ENCODE results near the gene LRP8. TPM values are rescaled to one million over a fixed set of nuclear protein-coding genes. Genes with fewer than 3 reads are reported as not detected.
A peak's percentile ranks its signal among the peaks of the same experiment; 100 is the strongest.

LRP8 gene
- total and polyA plus RNA-seq, 2 of the 13 experiments (the other 11 are each of a cell fraction or from before 2014, with no cell fraction given), result 17.3 to 17.4 TPM

DNA sequence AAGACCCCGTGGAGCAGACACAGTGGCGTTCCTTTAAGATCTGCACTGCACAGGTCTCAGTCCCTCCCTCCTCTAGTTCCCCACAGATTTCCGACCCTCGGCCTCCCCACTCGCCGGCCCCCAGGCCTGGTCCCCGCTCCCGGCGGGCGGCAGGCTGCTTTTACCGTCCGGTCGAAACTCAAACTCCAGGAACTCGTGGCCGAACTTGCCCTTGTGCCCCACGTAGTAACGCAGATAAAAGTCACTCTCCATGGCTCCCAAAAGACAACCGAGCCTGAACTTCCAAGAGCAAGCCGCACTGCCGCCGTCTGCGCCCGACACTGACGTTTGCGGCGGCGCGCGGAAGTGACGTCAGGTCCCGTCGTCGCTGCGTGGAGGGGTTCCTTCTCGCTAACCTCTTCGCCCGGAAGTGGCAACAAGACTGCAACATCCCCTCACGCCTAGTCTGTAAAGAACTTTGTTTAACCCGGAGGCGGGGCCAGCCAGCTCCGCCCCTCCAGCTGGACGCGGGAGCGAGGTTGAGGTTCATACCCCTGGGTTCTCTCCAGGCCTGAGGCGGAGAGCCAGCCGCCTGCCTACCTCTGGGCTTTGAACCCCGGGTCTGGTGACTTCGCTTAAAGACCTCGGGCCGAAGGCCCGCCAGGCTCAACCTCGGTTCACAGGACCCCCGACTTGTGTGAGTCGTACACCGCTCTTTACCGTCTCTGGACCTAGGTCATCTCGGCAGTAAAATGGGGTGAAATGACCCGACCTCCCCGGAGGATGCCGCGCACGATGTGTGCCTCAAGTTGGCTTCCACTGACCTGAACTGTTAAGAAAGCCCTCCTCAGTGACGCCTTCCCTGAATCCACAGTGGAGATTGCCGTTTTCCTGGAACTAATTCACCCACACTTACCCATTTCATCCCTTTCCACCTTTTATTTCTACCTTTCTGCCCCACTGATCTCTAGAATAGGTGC lies 89.4 kb downstream of the LRP8 start, which contains the start of gene MAGOH (continued):
- TF ChIP-seq, protein P1, sequence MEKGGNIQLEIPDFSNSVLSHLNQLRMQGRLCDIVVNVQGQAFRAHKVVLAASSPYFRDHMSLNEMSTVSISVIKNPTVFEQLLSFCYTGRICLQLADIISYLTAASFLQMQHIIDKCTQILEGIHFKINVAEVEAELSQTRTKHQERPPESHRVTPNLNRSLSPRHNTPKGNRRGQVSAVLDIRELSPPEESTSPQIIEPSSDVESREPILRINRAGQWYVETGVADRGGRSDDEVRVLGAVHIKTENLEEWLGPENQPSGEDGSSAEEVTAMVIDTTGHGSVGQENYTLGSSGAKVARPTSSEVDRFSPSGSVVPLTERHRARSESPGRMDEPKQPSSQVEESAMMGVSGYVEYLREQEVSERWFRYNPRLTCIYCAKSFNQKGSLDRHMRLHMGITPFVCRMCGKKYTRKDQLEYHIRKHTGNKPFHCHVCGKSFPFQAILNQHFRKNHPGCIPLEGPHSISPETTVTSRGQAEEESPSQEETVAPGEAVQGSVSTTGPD (CRISPR knock-in tag; IDR thresholded peaks at IDR 0.05), result no peak
- TF ChIP-seq FOXC1 (CRISPR knock-in tag; IDR thresholded peaks at IDR 0.05; ENCODE audit: borderline replicate concordance) (no peak; the same call in none of the 2 replicates), THAP11 (CRISPR knock-in tag; IDR thresholded peaks at IDR 0.05) (peak; percentile 96), ZNF792 (CRISPR knock-in tag; IDR thresholded peaks at IDR 0.05) (peak; percentile 65; the same call in 1 of the 2 replicates), ZNF543 (CRISPR knock-in tag; IDR thresholded peaks at IDR 0.05) (peak; percentile 96), ZNF205 (CRISPR knock-in tag; IDR thresholded peaks at IDR 0.05) (0 out of 2 replicates have a peak, but pooled peaks have one; percentile 41), ZNF24 (IDR thresholded peaks at IDR 0.05) (no peak), RAD21 (CRISPR knock-in tag; IDR thresholded peaks at IDR 0.05) (peak; percentile 32; the same call in 1 of the 2 replicates), BORCS8-MEF2B (CRISPR knock-in tag; IDR thresholded peaks at IDR 0.05) (peak; percentile 89), KDM3A (CRISPR knock-in tag; IDR thresholded peaks at IDR 0.05; ENCODE audit: low read depth) (peak; percentile 75; the same call in 1 of the 2 replicates), MATR3 (CRISPR knock-in tag; IDR thresholded peaks at IDR 0.05) (no peak), GATAD2A (CRISPR knock-in tag; IDR thresholded peaks at IDR 0.05) (peak; percentile 42; the same call in 1 of the 2 replicates), SMYD3 (CRISPR knock-in tag; IDR thresholded peaks at IDR 0.05) (no peak), SMAD1 (CRISPR knock-in tag; IDR thresholded peaks at IDR 0.05; ENCODE audit: borderline replicate concordance, low read depth) (peak; percentile 70; the same call in 1 of the 2 replicates)
- TF ChIP-seq, protein P2, sequence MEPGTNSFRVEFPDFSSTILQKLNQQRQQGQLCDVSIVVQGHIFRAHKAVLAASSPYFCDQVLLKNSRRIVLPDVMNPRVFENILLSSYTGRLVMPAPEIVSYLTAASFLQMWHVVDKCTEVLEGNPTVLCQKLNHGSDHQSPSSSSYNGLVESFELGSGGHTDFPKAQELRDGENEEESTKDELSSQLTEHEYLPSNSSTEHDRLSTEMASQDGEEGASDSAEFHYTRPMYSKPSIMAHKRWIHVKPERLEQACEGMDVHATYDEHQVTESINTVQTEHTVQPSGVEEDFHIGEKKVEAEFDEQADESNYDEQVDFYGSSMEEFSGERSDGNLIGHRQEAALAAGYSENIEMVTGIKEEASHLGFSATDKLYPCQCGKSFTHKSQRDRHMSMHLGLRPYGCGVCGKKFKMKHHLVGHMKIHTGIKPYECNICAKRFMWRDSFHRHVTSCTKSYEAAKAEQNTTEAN (CRISPR knock-in tag; conservative IDR thresholded peaks at IDR 0.05), result no peak
- TF ChIP-seq, protein P3, sequence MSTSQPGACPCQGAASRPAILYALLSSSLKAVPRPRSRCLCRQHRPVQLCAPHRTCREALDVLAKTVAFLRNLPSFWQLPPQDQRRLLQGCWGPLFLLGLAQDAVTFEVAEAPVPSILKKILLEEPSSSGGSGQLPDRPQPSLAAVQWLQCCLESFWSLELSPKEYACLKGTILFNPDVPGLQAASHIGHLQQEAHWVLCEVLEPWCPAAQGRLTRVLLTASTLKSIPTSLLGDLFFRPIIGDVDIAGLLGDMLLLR (CRISPR knock-in tag; IDR thresholded peaks at IDR 0.05), result peak; percentile 87
- TF ChIP-seq, protein P4, sequence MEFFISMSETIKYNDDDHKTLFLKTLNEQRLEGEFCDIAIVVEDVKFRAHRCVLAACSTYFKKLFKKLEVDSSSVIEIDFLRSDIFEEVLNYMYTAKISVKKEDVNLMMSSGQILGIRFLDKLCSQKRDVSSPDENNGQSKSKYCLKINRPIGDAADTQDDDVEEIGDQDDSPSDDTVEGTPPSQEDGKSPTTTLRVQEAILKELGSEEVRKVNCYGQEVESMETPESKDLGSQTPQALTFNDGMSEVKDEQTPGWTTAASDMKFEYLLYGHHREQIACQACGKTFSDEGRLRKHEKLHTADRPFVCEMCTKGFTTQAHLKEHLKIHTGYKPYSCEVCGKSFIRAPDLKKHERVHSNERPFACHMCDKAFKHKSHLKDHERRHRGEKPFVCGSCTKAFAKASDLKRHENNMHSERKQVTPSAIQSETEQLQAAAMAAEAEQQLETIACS (CRISPR knock-in tag; IDR thresholded peaks at IDR 0.05), result no peak
- TF ChIP-seq, protein P5, sequence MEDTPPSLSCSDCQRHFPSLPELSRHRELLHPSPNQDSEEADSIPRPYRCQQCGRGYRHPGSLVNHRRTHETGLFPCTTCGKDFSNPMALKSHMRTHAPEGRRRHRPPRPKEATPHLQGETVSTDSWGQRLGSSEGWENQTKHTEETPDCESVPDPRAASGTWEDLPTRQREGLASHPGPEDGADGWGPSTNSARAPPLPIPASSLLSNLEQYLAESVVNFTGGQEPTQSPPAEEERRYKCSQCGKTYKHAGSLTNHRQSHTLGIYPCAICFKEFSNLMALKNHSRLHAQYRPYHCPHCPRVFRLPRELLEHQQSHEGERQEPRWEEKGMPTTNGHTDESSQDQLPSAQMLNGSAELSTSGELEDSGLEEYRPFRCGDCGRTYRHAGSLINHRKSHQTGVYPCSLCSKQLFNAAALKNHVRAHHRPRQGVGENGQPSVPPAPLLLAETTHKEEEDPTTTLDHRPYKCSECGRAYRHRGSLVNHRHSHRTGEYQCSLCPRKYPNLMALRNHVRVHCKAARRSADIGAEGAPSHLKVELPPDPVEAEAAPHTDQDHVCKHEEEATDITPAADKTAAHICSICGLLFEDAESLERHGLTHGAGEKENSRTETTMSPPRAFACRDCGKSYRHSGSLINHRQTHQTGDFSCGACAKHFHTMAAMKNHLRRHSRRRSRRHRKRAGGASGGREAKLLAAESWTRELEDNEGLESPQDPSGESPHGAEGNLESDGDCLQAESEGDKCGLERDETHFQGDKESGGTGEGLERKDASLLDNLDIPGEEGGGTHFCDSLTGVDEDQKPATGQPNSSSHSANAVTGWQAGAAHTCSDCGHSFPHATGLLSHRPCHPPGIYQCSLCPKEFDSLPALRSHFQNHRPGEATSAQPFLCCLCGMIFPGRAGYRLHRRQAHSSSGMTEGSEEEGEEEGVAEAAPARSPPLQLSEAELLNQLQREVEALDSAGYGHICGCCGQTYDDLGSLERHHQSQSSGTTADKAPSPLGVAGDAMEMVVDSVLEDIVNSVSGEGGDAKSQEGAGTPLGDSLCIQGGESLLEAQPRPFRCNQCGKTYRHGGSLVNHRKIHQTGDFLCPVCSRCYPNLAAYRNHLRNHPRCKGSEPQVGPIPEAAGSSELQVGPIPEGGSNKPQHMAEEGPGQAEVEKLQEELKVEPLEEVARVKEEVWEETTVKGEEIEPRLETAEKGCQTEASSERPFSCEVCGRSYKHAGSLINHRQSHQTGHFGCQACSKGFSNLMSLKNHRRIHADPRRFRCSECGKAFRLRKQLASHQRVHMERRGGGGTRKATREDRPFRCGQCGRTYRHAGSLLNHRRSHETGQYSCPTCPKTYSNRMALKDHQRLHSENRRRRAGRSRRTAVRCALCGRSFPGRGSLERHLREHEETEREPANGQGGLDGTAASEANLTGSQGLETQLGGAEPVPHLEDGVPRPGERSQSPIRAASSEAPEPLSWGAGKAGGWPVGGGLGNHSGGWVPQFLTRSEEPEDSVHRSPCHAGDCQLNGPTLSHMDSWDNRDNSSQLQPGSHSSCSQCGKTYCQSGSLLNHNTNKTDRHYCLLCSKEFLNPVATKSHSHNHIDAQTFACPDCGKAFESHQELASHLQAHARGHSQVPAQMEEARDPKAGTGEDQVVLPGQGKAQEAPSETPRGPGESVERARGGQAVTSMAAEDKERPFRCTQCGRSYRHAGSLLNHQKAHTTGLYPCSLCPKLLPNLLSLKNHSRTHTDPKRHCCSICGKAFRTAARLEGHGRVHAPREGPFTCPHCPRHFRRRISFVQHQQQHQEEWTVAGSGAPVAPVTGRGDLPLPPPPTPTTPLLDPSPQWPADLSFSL (CRISPR knock-in tag; IDR thresholded peaks at IDR 0.05), result 0 out of 2 replicates have a peak, but pooled peaks have one; percentile 44
